Measurements from ENCODE around the gene MPZL3. TPM values are rescaled to one million over a fixed set of nuclear protein-coding genes. Genes with fewer than 3 reads are reported as not detected.

MPZL3 gene, protein sequence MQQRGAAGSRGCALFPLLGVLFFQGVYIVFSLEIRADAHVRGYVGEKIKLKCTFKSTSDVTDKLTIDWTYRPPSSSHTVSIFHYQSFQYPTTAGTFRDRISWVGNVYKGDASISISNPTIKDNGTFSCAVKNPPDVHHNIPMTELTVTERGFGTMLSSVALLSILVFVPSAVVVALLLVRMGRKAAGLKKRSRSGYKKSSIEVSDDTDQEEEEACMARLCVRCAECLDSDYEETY
- 35.3 and 61.1 TPM in 2 replicates for total RNA-seq

DNA sequence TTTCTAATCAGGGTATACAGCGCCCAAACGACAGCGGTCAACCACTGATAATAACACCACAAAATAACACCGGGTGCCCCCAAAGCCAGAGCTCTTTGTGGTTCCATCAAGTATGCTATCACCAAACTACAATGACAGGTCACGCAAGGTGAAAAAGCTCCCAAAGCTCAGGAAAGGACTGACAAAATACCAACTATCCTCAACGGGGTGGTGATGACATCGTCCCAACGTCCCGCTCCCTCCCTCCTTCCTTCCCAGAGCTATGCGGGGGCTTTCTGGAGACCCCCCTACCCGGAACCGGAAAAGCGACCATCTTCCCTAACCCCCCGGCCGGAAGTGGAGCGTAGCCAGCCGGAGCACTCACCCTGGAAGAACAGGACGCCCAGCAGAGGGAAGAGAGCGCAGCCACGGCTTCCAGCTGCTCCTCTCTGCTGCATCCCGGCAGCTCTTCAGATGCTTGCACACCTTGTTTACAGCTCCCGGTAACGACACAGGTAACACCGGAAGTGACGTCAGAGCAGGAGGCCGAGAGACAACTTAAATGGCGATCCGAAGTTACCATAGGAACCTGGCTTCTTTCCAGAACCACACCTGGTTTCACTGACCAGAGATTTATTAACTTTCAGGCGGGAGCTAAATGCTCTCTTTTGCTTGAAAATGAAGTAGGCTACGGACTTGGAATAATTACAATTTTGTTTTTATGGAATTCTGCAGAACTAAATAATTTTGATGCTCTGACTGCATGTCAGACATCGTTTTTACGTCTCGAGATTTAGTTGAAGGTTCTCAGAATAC lies at the start of gene MPZL3:
TSS of gene MPZL3 (minus strand) at position 508 of the 795 bp plus-strand sequence. CDS start at position 437, 71 bp downstream.

GRCh38 chr11:118263695-118264568 lies 11.8 kb upstream of the MPZL3 start, which contains the start of gene MPZL2:
Gene MPZL2 (minus strand): TSS chr11:118264297. CDS start chr11:118264153, 144 bp downstream.

DNA sequence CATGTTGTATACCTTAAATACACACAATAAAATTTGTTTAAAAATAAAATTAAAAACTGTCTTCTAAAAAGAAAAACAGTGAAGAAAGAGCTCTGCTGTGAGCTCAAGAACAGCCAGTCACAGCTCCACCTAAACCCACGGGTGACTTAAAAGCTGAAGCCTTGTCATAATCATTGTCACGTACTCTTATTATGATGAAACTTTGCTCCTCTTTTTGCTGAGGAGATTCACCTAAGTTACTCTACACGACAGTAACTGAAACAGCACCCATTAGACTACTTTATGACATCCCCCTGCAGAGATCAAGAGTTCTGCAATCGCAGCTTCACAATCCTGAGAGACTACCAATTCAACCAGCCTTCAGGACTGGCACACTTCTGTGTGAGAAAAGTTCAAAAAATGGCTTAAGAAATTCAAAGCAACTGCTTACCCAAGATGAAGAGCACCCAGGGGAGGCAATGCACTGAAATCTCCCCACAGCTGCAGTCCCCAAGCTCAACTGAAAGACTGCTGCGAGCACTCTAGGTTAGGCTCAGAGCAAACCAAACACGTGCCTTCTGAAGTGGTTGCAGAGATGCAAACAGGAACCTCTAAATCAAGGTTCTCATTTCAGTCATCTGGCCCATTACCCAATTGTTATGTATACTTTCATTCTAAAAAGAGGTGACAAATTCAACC lies 27.5 kb downstream of the MPZL3 start, which contains the start of gene JAML:
TSS of gene JAML (minus strand) at position 501 of the 678 bp plus-strand sequence. CDS start 10,145 bp downstream, outside the sequence.

Small RNA genes within 50 kb of the gene (small RNA-seq; reads per million reads assigned to genes)
- not detected for gene HSPE1P18

Other genes with a start within 250 kb of the MPZL3 start
- gene TMPRSS4, start 175.3 kb downstream of the MPZL3 start, total RNA-seq: under 0.01 TPM in 1 of 2 replicates, not detected in the other
- not detected in 2 replicates for gene SMIM35, start 165.4 kb downstream of the MPZL3 start, total RNA-seq
- 0.39 and 0.43 TPM in 2 replicates for gene SCN4B, start 99.5 kb downstream of the MPZL3 start, total RNA-seq
- not detected in 2 replicates for gene SCN2B, start 75.7 kb downstream of the MPZL3 start, total RNA-seq
- gene JAML, start 27.4 kb downstream of the MPZL3 start, total RNA-seq: under 0.01 TPM in 1 of 2 replicates, not detected in the other
- 69.5 and 85.8 TPM in 2 replicates for gene MPZL2, start 11.9 kb upstream of the MPZL3 start, total RNA-seq
- gene CD3E, start 52.4 kb upstream of the MPZL3 start, total RNA-seq: not detected in 2 replicates
- gene CD3D, start 90.3 kb upstream of the MPZL3 start, total RNA-seq: not detected in 2 replicates
- not detected in 2 replicates for gene CD3G, start 92.0 kb upstream of the MPZL3 start, total RNA-seq
- gene UBE4A, start 107.2 kb upstream of the MPZL3 start, total RNA-seq: 39.7 and 67.5 TPM in 2 replicates
- 34.5 and 41.3 TPM in 2 replicates for gene ATP5MG, start 149.2 kb upstream of the MPZL3 start, total RNA-seq
- 50.6 and 58.0 TPM in 2 replicates for gene KMT2A, start 184.1 kb upstream of the MPZL3 start, total RNA-seq

Measured in placental epithelial cell (primary cell).